Hepatocyte (in vitro differentiated cells): ENCODE measurements around the gene FILIP1L. TPM values are rescaled to one million over a fixed set of nuclear protein-coding genes. Genes with fewer than 3 reads are reported as not detected.

ENCODE experiments used
- DNase-seq: peaks from one replicate; pipeline ENCODE4 v3.0.0-alpha.2; 2016; ENCODE audit warnings: low spot score
- H2AFZ ChIP-seq: fragments of 200-600 bp; sonication (generic); 2 replicates; pipeline ENCODE4 v1.6.0; 2016; ENCODE audit warnings: antibody characterized with exemption, mild to moderate bottlenecking
- H3K27ac ChIP-seq: fragments of 200-600 bp; sonication (generic); 2 replicates; pipeline ENCODE4 v1.5.1; 2016; ENCODE audit warnings: mild to moderate bottlenecking
- H3K27me3 ChIP-seq: fragments of 200-600 bp; sonication (generic); 2 replicates; pipeline ENCODE4 v1.6.1; 2016
- H3K36me3 ChIP-seq: fragments of 200-600 bp; sonication (generic); replicated peaks from 2 replicates; pipeline ENCODE4 v1.5.1; 2016; ENCODE audit warnings: low read depth; ENCODE audit not compliant: insufficient read depth
- H3K4me1 ChIP-seq: fragments of 200-600 bp; sonication (generic); 2 replicates; pipeline ENCODE4 v1.5.1; 2016; ENCODE audit warnings: mild to moderate bottlenecking, moderate library complexity; ENCODE audit not compliant: insufficient read depth
- H3K4me2 ChIP-seq: fragments of 200-600 bp; sonication (generic); 2 replicates; pipeline ENCODE4 v1.6.0; 2016
- H3K4me3 ChIP-seq: fragments of 200-600 bp; sonication (generic); 2 replicates; pipeline ENCODE4 v1.5.1; 2016; ENCODE audit warnings: mild to moderate bottlenecking
- H3K79me2 ChIP-seq: fragments of 200-600 bp; sonication (generic); 2 replicates; pipeline ENCODE4 v1.6.0; 2017; ENCODE audit warnings: mild to moderate bottlenecking
- H3K9me2 ChIP-seq: fragments of 200-600 bp; sonication (generic); replicated peaks from 2 replicates; pipeline ENCODE4 v1.6.0; 2017; ENCODE audit warnings: mild to moderate bottlenecking; ENCODE audit not compliant: insufficient read depth
- H3K9me3 ChIP-seq: fragments of 200-600 bp; sonication (generic); 2 replicates; pipeline ENCODE4 v1.5.1; 2016; ENCODE audit warnings: low read depth, mild to moderate bottlenecking
- H4K20me1 ChIP-seq: fragments of 200-600 bp; sonication (generic); 2 replicates; pipeline ENCODE4 v1.6.0; 2016; ENCODE audit warnings: mild to moderate bottlenecking; ENCODE audit not compliant: insufficient read depth, poor library complexity, severe bottlenecking
- EZH2 ChIP-seq: fragments of 200-600 bp; sonication (generic); IDR thresholded peaks from 2 replicates; pipeline ENCODE4 v1.6.1; 2016; ENCODE audit warnings: antibody characterized with exemption, mild to moderate bottlenecking, borderline replicate concordance
- EZH2phosphoT487 ChIP-seq: fragments of 200-600 bp; sonication (generic); IDR thresholded peaks from one replicate; pipeline ENCODE4 v1.6.1; 2018; ENCODE audit warnings: antibody characterized with exemption, mild to moderate bottlenecking, low read depth, moderate library complexity; ENCODE audit not compliant: unreplicated experiment, severe bottlenecking
- WGBS: methylation state at CpG from one replicate; pipeline ENCODE4 v1.1.6; 2016; ENCODE audit warnings: low lambda C conversion rate; ENCODE audit errors: missing lambda C conversion rate; 5-methylcytosine and 5-hydroxymethylcytosine counted together
- polyA plus RNA-seq: library from polyadenylated mRNA; unstranded; fragments of >200 nt; fragmentation: Nextera tagmentation; extraction: Ambion mirVana; gene quantifications from 2 replicates; pipeline ENCODE4 v1.2.1, GENCODE V29; 2016
- total RNA-seq: library from RNA; depleted of rRNA; stranded (reverse); fragments of >200 nt; gene quantifications from 2 replicates; pipeline ENCODE4 v1.2.3, GENCODE V29; 2014
- TF ChIP-seq, protein P1 (sequence below): fragments of 200-600 bp; sonication (generic); IDR thresholded peaks from 2 replicates; pipeline ENCODE4 v1.5.1; 2016; ENCODE audit warnings: antibody characterized with exemption, mild to moderate bottlenecking; ENCODE audit not compliant: poor library complexity

FILIP1L gene
- total and polyA plus RNA-seq, 2 experiments from 2014 or later = 48.2 to 49.4 TPM

DNA sequence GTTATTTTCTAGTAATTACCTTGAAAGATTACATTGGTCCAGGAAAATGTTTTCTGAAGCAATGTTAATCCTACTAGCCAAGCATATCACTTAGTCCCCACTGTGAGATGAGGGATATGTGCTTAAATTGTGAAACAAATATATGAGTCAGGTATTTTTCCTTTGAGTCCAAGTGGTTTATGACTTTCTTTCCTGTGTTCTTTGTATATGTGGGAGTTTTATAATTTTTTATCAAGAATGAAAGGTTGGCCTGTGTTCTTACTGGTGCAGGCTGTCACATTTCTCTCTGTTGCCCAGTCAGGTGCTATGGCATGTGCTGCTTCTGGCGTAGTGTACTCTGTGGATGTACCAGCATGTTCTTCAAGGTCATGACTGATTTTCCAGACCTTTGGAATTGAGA, 149.2 kb downstream of the FILIP1L start:
- Histone ChIP-seq H3K4me1 (peaks cover 13% of the 10 kb centered on the region), H3K27ac (peak overlapping the region; percentile 82), H3K79me2 (no peaks in the 10 kb centered on the region), H3K4me2 (no peak overlapping the region), H3K4me3 (no peak overlapping the region), H3K9me3 (no peaks in the 10 kb centered on the region), H2AFZ (no peak overlapping the region), H4K20me1 (no peaks in the 10 kb centered on the region), H3K9me2 (no peaks in the 10 kb centered on the region), H3K27me3 (no peaks in the 10 kb centered on the region), H3K36me3 (no peaks in the 10 kb centered on the region)
- peak; percentile 58 for DNase-seq
- 71% methylated on average over 1 of the region's 1 CpG for WGBS
- TF ChIP-seq, protein P1, sequence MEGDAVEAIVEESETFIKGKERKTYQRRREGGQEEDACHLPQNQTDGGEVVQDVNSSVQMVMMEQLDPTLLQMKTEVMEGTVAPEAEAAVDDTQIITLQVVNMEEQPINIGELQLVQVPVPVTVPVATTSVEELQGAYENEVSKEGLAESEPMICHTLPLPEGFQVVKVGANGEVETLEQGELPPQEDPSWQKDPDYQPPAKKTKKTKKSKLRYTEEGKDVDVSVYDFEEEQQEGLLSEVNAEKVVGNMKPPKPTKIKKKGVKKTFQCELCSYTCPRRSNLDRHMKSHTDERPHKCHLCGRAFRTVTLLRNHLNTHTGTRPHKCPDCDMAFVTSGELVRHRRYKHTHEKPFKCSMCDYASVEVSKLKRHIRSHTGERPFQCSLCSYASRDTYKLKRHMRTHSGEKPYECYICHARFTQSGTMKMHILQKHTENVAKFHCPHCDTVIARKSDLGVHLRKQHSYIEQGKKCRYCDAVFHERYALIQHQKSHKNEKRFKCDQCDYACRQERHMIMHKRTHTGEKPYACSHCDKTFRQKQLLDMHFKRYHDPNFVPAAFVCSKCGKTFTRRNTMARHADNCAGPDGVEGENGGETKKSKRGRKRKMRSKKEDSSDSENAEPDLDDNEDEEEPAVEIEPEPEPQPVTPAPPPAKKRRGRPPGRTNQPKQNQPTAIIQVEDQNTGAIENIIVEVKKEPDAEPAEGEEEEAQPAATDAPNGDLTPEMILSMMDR = no peak
- TF ChIP-seq EZH2phosphoT487 = no peak
- no peak for TF ChIP-seq EZH2

DNA sequence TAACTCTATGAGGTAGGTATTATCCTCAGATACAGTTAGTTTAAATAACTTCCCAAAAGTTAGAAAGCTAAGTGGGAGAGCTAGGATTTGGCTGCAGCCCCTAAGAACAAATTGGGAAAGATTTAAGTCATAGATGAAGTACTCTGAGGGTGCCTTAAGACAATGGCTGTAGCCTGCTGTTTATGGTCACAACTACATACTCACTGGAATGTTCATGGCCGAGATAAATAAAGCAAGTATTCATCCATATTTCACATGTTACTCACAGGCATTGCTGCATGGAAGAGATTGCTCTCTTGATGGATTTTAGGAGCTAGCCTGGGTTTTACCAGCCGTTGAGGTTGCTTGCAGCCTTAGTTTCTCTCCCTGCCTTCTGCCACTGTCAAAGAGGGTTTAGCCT, 151.6 kb downstream of the FILIP1L start:
- H3K9me3 ChIP-seq = no peaks in the 10 kb centered on the region
- no peaks in the 10 kb centered on the region for H3K79me2 ChIP-seq
- no peak overlapping the region for H3K4me3 ChIP-seq
- H2AFZ ChIP-seq = no peak overlapping the region
- no peaks in the 10 kb centered on the region for H3K36me3 ChIP-seq
- H3K9me2 ChIP-seq = no peaks in the 10 kb centered on the region
- H3K27ac ChIP-seq = no peak overlapping the region
- peaks cover 13% of the 10 kb centered on the region for H3K4me1 ChIP-seq
- H3K4me2 ChIP-seq = no peak overlapping the region
- TF ChIP-seq EZH2 (no peak), EZH2phosphoT487 (no peak)
- TF ChIP-seq, protein P1 = no peak
- no peaks in the 10 kb centered on the region for H4K20me1 ChIP-seq
- WGBS = 88% methylated on average over 2 of the region's 2 CpGs
- DNase-seq = no peak
- H3K27me3 ChIP-seq = no peaks in the 10 kb centered on the region

DNA sequence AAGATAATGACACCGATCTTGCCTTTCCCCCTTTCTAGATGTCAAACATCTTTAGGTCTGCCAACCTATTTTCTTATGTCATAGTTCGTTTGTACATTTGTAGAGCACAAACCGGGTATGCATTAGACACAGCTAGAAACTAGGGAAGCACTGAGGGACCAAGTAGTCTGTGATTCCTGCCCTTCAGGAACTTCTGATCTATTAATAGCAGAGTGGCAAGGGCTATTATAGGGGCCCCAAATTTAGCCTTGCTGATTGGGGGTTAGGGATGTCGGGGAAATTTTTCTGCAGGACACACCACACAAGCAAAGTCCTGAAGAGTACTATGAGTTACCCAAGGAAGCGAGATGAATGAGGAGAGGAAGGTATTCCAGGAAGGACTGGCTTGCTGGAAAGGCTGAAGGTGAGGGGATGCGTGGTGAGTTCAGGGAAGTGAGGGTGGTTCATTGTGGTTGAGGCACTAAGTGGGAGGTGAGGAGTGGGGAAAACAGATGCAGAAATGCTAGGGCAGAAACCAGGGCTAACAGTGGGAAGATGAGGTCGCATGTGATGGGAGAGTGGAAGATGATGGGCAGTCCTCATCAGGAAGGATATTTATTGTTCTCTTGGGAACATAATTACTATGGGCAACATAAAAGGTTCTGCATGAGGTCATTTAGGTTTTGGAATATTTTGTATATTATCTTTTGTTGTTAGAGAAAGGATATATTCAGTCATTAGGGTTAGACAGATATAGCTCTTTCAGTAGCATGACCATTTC, 152.4 kb downstream of the FILIP1L start:
- H3K36me3 ChIP-seq = no peaks in the 10 kb centered on the region
- no peaks in the 10 kb centered on the region for H3K27me3 ChIP-seq
- no peaks in the 10 kb centered on the region for H4K20me1 ChIP-seq
- H3K9me3 ChIP-seq = no peaks in the 10 kb centered on the region
- no peak overlapping the region for H2AFZ ChIP-seq
- H3K4me1 ChIP-seq = peaks cover 9% of the 10 kb centered on the region
- H3K9me2 ChIP-seq = no peaks in the 10 kb centered on the region
- TF ChIP-seq, protein P1 = no peak
- TF ChIP-seq EZH2 = no peak
- TF ChIP-seq EZH2phosphoT487 = no peak
- H3K27ac ChIP-seq = peak overlapping the region; percentile 73
- no peaks in the 10 kb centered on the region for H3K79me2 ChIP-seq
- no peak for DNase-seq
- H3K4me2 ChIP-seq = no peak overlapping the region
- no peak overlapping the region for H3K4me3 ChIP-seq
- WGBS = 94% methylated on average over 7 of the region's 7 CpGs
